ENCODE results near the gene FAF1. TPM values are rescaled to one million over a fixed set of nuclear protein-coding genes. Genes with fewer than 3 reads are reported as not detected.

The FAF1 gene
- total and polyA plus RNA-seq, 9 of the 15 experiments (the other 6 are each of a cell fraction or from before 2014, with no cell fraction given), result 48.7 to 225 (median 118) TPM

GRCh38 chr1:50930965-50931737 is 28.9 kb downstream of the FAF1 start (continued):
- TF ChIP-seq CREB5 (CRISPR knock-in tag; IDR thresholded peaks at IDR 0.05) (no peak), CHD7 (IDR thresholded peaks at IDR 0.05; ENCODE audit: low read depth, low read length) (no peak), CBFA2T3 (IDR thresholded peaks at IDR 0.05) (peak; percentile 39; the same call in 1 of the 2 replicates), STAT5A (IDR thresholded peaks at IDR 0.05; ENCODE audit: borderline replicate concordance, low read length) (no peak), ZBED1 (IDR thresholded peaks at IDR 0.05) (no peak), XRCC3 (IDR thresholded peaks at IDR 0.05) (no peak), CBX8 (IDR thresholded peaks at IDR 0.05; ENCODE audit: borderline replicate concordance, extremely low read depth, low read depth, low read length, poor library complexity, severe bottlenecking) (no peak), NELFE (IDR thresholded peaks at IDR 0.05; ENCODE audit: insufficient read depth, insufficient read length) (no peak), POLR3A (IDR thresholded peaks at IDR 0.05; ENCODE audit: borderline replicate concordance, extremely low read depth, insufficient read depth, insufficient read length) (no peak), MBD1 (CRISPR knock-in tag; IDR thresholded peaks at IDR 0.05) (no peak), LARP7 (IDR thresholded peaks at IDR 0.05) (no peak), ZNF445 (CRISPR knock-in tag; IDR thresholded peaks at IDR 0.05; ENCODE audit: low read depth) (no peak), RBM14 (IDR thresholded peaks at IDR 0.05; ENCODE audit: borderline replicate concordance, insufficient read depth, low read depth, low read length) (no peak)

All from K562 (cell line).